H1 (cell line): ENCODE measurements around the gene RNF8. TPM values are rescaled to one million over a fixed set of nuclear protein-coding genes. Genes with fewer than 3 reads are reported as not detected.

Experiments
- CTCF ChIA-PET: fragments of 300-600 bp; sonication (Branson Sonifier 250); formaldehyde crosslinking; loops from one replicate; lab custom pipeline; 2021; ENCODE audit not compliant: partially characterized antibody; lab: Charles Lee
- POLR2A ChIA-PET: fragments of 300-600 bp; sonication (Branson Sonifier 250); formaldehyde crosslinking; loops from one replicate; lab custom pipeline; 2021; ENCODE audit warnings: inconsistent platforms; ENCODE audit not compliant: partially characterized antibody; lab: Charles Lee
- DNase-seq, 2 experiments: peaks; one replicate each; pipeline versions ENCODE4 v3.0.0 to v3.0.0-alpha.2; 2010 to 2022; ENCODE audit warnings: low spot score in 2 of 2, low read depth in 1 of 2, mixed read lengths in 1 of 2
- FAIRE-seq: peaks from 2 replicates; lab custom pipeline; 2011; peaks lifted over from hg19 to GRCh38; lab: Jason Lieb, UNC
- H2AFZ ChIP-seq: 2 replicates; pipeline ENCODE4 v1.8.1; 2012; ENCODE audit warnings: low read length, inconsistent platforms
- H2AK5ac ChIP-seq: 2 replicates; pipeline ENCODE4 v1.6.1; 2013; ENCODE audit warnings: low read depth, low read length
- H2BK120ac ChIP-seq: replicated peaks from 2 replicates; pipeline ENCODE3; 2013; ENCODE audit warnings: low read depth, low read length, inconsistent platforms
- H2BK12ac ChIP-seq: 2 replicates; pipeline ENCODE4 v1.6.1; 2013; ENCODE audit warnings: low read depth, low read length
- H2BK15ac ChIP-seq: 2 replicates; pipeline ENCODE4 v1.6.1; 2013; ENCODE audit warnings: low read length
- H2BK20ac ChIP-seq: 2 replicates; pipeline ENCODE4 v1.6.1; 2013; ENCODE audit warnings: low read length
- H2BK5ac ChIP-seq: 2 replicates; pipeline ENCODE4 v1.6.1; 2013; ENCODE audit warnings: low read depth, low read length
- H3K14ac ChIP-seq: 2 replicates; pipeline ENCODE4 v1.6.1; 2013; ENCODE audit warnings: inconsistent platforms; ENCODE audit not compliant: insufficient read length
- H3K18ac ChIP-seq: 2 replicates; pipeline ENCODE4 v1.6.1; 2013; ENCODE audit warnings: low read length; ENCODE audit errors: extremely low read depth
- H3K23ac ChIP-seq: 2 replicates; pipeline ENCODE4 v1.6.1; 2013; ENCODE audit warnings: inconsistent platforms; ENCODE audit not compliant: insufficient read length
- H3K23me2 ChIP-seq: 2 replicates; pipeline ENCODE4 v1.6.1; 2013; ENCODE audit warnings: low read depth, low read length
- H3K27ac ChIP-seq: 2 replicates; pipeline ENCODE4 v1.6.1; 2011; ENCODE audit warnings: low read depth, low read length, inconsistent platforms
- H3K27me3 ChIP-seq, 4 experiments: replicated peaks in 1 of 4; 1 replicate in 1 of 4; 2 replicates in 3 of 4; pipeline versions ENCODE4 v1.6.1 to v1.8.1; 2011 to 2013; ENCODE audit warnings: low read length in 3 of 4, mild to moderate bottlenecking in 3 of 4, inconsistent platforms in 2 of 4, mixed read lengths in 2 of 4, moderate library complexity in 1 of 4; ENCODE audit not compliant: control insufficient read depth in 3 of 4, insufficient read depth in 3 of 4; ENCODE audit errors: extremely low read depth in 1 of 4
- H3K36me3 ChIP-seq, 4 experiments: 2 replicates each; pipeline versions ENCODE4 v1.6.1 to v1.8.1; 2011 to 2013; ENCODE audit warnings: mild to moderate bottlenecking in 4 of 4, low read length in 3 of 4, moderate library complexity in 2 of 4, control low read depth in 1 of 4, inconsistent platforms in 1 of 4; ENCODE audit not compliant: insufficient read depth in 4 of 4, control insufficient read depth in 2 of 4
- H3K4ac ChIP-seq: replicated peaks from 2 replicates; pipeline ENCODE3; 2013; ENCODE audit warnings: low read length, low read depth, mixed read lengths, inconsistent platforms; ENCODE audit not compliant: insufficient read length
- H3K4me1 ChIP-seq, 4 experiments: replicated peaks in 1 of 4; 1 replicate in 1 of 4; 2 replicates in 3 of 4; pipeline versions ENCODE4 v1.6.1 to v1.8.1; 2011 to 2013; ENCODE audit warnings: low read length in 3 of 4, inconsistent platforms in 2 of 4, mixed read lengths in 1 of 4; ENCODE audit not compliant: insufficient read depth in 4 of 4, control insufficient read depth in 3 of 4
- H3K4me2 ChIP-seq, 2 experiments: 2 replicates each; pipeline versions ENCODE4 v1.6.1 to v1.8.1; 2011 to 2013; ENCODE audit warnings: low read depth in 2 of 2, low read length in 2 of 2, control low read depth in 1 of 2, inconsistent platforms in 1 of 2, mild to moderate bottlenecking in 1 of 2; ENCODE audit not compliant: insufficient read depth in 1 of 2
- H3K4me3 ChIP-seq, 4 experiments: fragments of 200-600, 300-600 bp in 1 of 4; sonication (generic), shearing (Covaris generic), sonication (Bioruptor Twin) in 1 of 4; 2 replicates each; pipeline versions ENCODE4 v1.5.1 to v1.8.1; 2011 to 2016; ENCODE audit warnings: low read length in 4 of 4, low read depth in 3 of 4, control low read depth in 2 of 4, inconsistent platforms in 2 of 4, mild to moderate bottlenecking in 2 of 4, mixed read lengths in 1 of 4, moderate library complexity in 1 of 4; ENCODE audit not compliant: insufficient read depth in 2 of 4; ENCODE audit errors: extremely low read depth in 1 of 4
- H3K56ac ChIP-seq: replicated peaks from 2 replicates; pipeline ENCODE3; 2013; ENCODE audit warnings: low read depth, mild to moderate bottlenecking, mixed read lengths, low read length, inconsistent platforms; ENCODE audit not compliant: insufficient read length
- H3K79me1 ChIP-seq: 2 replicates; pipeline ENCODE4 v1.6.1; 2013; ENCODE audit warnings: low read depth, low read length, control low read depth
- H3K79me2 ChIP-seq, 2 experiments: 2 replicates each; pipeline versions ENCODE4 v1.6.1 to v1.8.1; 2012 to 2013; ENCODE audit warnings: low read length in 2 of 2, mild to moderate bottlenecking in 2 of 2, inconsistent platforms in 1 of 2; ENCODE audit not compliant: insufficient read depth in 2 of 2, control insufficient read depth in 1 of 2
- H3K9ac ChIP-seq, 4 experiments: replicated peaks in 1 of 4; 1 replicate in 1 of 4; 2 replicates in 3 of 4; pipeline versions ENCODE4 v1.6.1 to v1.8.1; 2011 to 2013; ENCODE audit warnings: low read depth in 3 of 4, low read length in 3 of 4, control low read depth in 2 of 4, mild to moderate bottlenecking in 2 of 4, moderate library complexity in 2 of 4, inconsistent platforms in 1 of 4; ENCODE audit errors: extremely low read depth in 1 of 4
- H3K9me3 ChIP-seq, 2 experiments: 2 replicates each; pipeline versions ENCODE4 v1.6.1 to v1.8.1; 2012 to 2013; ENCODE audit warnings: mild to moderate bottlenecking in 2 of 2, moderate library complexity in 2 of 2, control low read depth in 1 of 2, inconsistent platforms in 1 of 2, low read depth in 1 of 2, low read length in 1 of 2, mixed read lengths in 1 of 2; ENCODE audit not compliant: insufficient read depth in 2 of 2
- H4K20me1 ChIP-seq, 2 experiments: replicated peaks in 1 of 2; 2 replicates each; pipeline versions ENCODE3 to v1.8.1; 2011 to 2013; ENCODE audit warnings: inconsistent platforms in 2 of 2, low read length in 2 of 2, mild to moderate bottlenecking in 1 of 2; ENCODE audit not compliant: insufficient read depth in 2 of 2, control insufficient read depth in 1 of 2
- H4K5ac ChIP-seq: 2 replicates; pipeline ENCODE4 v1.6.1; 2013; ENCODE audit warnings: low read length, low read depth, mixed read lengths, inconsistent platforms; ENCODE audit not compliant: insufficient read length
- H4K8ac ChIP-seq: 2 replicates; pipeline ENCODE4 v1.8.0; 2013; ENCODE audit warnings: mild to moderate bottlenecking, moderate library complexity, low read length, inconsistent platforms; ENCODE audit not compliant: insufficient read depth; ENCODE audit errors: extremely low read depth
- H4K91ac ChIP-seq: replicated peaks from 2 replicates; pipeline ENCODE3; 2013; ENCODE audit warnings: low read length, mixed read lengths, inconsistent platforms; ENCODE audit not compliant: insufficient read length
- SIRT6 ChIP-seq: IDR thresholded peaks from one replicate; pipeline ENCODE4 v1.7.1; 2012; ENCODE audit warnings: low read length, inconsistent platforms
- WGBS, 2 experiments: shearing (Covaris generic) in 1 of 2; methylation state at CpG; one replicate each; pipeline versions ENCODE4 v1.1.6 to v1.1.7; 2013 to 2015; ENCODE audit warnings: low lambda C conversion rate in 2 of 2, mixed read lengths in 2 of 2, inconsistent platforms in 1 of 2, low coverage in 1 of 2, missing lambda C conversion rate in 1 of 2; ENCODE audit not compliant: insufficient replicate concordance in 2 of 2, insufficient coverage in 1 of 2, insufficient read length in 1 of 2; ENCODE audit errors: extremely low coverage in 1 of 2, missing lambda C conversion rate in 1 of 2; 5-methylcytosine and 5-hydroxymethylcytosine counted together
- polyA plus RNA-seq, 7 experiments: library from polyadenylated mRNA; depleted of rRNA in 3 of 7; stranded (reverse) in 5 of 7; unstranded in 2 of 7; fragments of >200 nt in 5 of 7; fragments of 200-250 nt in 2 of 7; gene quantifications; 1 replicate in 5 of 7; 2 replicates in 1 of 7; 4 replicates in 1 of 7; pipeline versions ENCODE4 v1.2.1 to v1.2.3, GENCODE V29; 2011 to 2013; ENCODE audit warnings: missing spikeins in 2 of 7, mixed read lengths in 2 of 7
- total RNA-seq: library from RNA; stranded (reverse); fragmentation: NEBNext Ultra II Directional; extraction: Animal tissue kit (Norgen Biotek cat#: 25700); gene quantifications from 2 replicates; pipeline ENCODE4 v1.2.1, GENCODE V29; 2021

RNF8 gene
- total and polyA plus RNA-seq, 2 of the 8 experiments (the other 6 are each of a cell fraction or from before 2014, with no cell fraction given) = 20.3 to 44.7 TPM

DNA sequence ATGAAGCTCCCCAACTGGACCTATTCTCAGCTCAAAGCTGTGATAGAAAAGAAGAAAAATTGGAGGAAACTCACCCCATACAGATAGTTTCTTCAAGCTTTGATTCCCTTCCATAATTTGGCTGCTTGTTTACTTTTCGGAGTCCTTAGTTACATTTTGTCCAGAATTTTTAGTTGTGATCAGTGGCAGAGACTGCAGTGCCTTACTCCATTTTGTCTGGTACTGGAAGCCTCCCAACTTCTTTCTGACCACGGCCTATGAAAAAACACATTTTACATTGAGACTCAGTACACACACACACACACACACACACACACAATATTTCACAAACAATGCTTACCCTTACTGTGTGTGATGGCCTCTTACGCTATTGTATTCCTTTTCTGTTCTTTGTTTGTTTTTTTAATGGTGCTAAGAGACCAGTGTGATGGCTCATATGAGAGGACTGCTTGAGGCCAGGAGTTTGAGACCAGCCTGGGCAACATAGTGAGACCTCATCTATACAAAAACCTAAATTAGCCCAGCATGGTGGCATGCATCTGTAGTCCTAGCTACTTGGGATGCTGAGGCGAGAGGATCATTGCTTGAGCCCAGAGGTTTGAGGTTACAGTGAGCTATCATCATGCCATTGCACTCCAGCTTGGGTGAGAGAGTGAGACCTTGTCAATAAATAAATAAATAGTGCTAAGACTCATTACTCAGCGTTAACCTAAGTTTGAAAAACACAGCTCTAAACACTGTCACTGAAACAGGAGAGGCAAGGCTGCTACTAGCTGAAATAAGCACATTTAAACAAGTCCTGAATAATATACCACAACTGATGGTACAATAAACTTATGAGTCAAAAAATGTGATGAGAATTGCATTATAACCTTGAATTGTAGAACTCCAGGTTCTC, 13.8 kb upstream of the RNF8 start:
- Histone ChIP-seq H3K4ac (no peak overlapping the region), H3K23me2 (no peaks in the 10 kb centered on the region), H3K18ac (no peak overlapping the region), H3K79me2 (no peaks in the 10 kb centered on the region), H3K27me3 (no peaks in the 10 kb centered on the region), H4K20me1 (no peaks in the 10 kb centered on the region), H3K23ac (no peak overlapping the region), H3K4me3 (no peak overlapping the region), H3K36me3 (no peaks in the 10 kb centered on the region), H4K8ac (no peak overlapping the region), H4K5ac (no peak overlapping the region), H3K79me1 (no peaks in the 10 kb centered on the region), H4K91ac (no peak overlapping the region), H2BK120ac (no peak overlapping the region), H3K14ac (no peak overlapping the region), H3K9me3 (no peaks in the 10 kb centered on the region), H2AK5ac (no peak overlapping the region), H2AFZ (no peak overlapping the region), H2BK5ac (no peak overlapping the region), H3K4me1 (no peaks in the 10 kb centered on the region), H2BK12ac (no peak overlapping the region), H3K9ac (no peak overlapping the region), H2BK15ac (no peak overlapping the region), H3K27ac (no peak overlapping the region), H2BK20ac (no peak overlapping the region), H3K4me2 (no peak overlapping the region), H3K56ac (no peak overlapping the region)
- 86% methylated on average over 5 of the region's 5 CpGs; no CpG with 5 or more reads in 1 of the 2 experiments for WGBS, 2 experiments
- DNase-seq (no peak), FAIRE-seq (no peak)
- ChIA-PET CTCF (interaction anchor here (1.2 to 1.9 kb wide), 2 partner anchors 14 to 240 kb away, joined by 3 to 11 read pairs; no protein-coding TSS in a partner anchor), POLR2A (interaction anchor here (0.6 to 0.7 kb wide), 2 partner anchors 90 to 745 kb away, joined by 3 read pairs; no protein-coding TSS in a partner anchor)
- no peak for TF ChIP-seq SIRT6
